Choroid plexus epithelial cell (primary cell): ENCODE results near the gene TMEM80.
"Not testable (repeated sequence)": the region's sequence is repeated elsewhere in the genome, so short reads cannot be mapped to it uniquely, and the experiment has no call there.

ENCODE experiments used
- DNase-seq: peaks from one replicate; pipeline ENCODE4 v3.0.0-alpha.2; 2010; ENCODE audit warnings: low read depth
- H3K4me3 ChIP-seq: 2 replicates; pipeline ENCODE4 v1.5.1; 2011; ENCODE audit warnings: low read depth, mild to moderate bottlenecking, control low read depth, low read length, moderate library complexity
- TF ChIP-seq, protein P1 (sequence below): conservative IDR thresholded peaks from 2 replicates; pipeline ENCODE4 v1.5.1; 2011; ENCODE audit warnings: low read depth, mild to moderate bottlenecking, control low read depth, inconsistent platforms, low read length, moderate library complexity

Gene TMEM80

GRCh38 chr11:695538-696248, at the start of gene TMEM80:
TSS of gene TMEM80 (plus strand) at chr11:695816. CDS start at chr11:695828, 12 bp downstream.
- peak; percentile 99 for DNase-seq
- H3K4me3 ChIP-seq = peak within 1 kb of the TSS; percentile 75
- TF ChIP-seq, protein P1, sequence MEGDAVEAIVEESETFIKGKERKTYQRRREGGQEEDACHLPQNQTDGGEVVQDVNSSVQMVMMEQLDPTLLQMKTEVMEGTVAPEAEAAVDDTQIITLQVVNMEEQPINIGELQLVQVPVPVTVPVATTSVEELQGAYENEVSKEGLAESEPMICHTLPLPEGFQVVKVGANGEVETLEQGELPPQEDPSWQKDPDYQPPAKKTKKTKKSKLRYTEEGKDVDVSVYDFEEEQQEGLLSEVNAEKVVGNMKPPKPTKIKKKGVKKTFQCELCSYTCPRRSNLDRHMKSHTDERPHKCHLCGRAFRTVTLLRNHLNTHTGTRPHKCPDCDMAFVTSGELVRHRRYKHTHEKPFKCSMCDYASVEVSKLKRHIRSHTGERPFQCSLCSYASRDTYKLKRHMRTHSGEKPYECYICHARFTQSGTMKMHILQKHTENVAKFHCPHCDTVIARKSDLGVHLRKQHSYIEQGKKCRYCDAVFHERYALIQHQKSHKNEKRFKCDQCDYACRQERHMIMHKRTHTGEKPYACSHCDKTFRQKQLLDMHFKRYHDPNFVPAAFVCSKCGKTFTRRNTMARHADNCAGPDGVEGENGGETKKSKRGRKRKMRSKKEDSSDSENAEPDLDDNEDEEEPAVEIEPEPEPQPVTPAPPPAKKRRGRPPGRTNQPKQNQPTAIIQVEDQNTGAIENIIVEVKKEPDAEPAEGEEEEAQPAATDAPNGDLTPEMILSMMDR = no peak

GRCh38 chr11:646214-646613, 49.4 kb upstream of the TMEM80 start:
- no peak for DNase-seq
- TF ChIP-seq, protein P1 = no peak
- H3K4me3 ChIP-seq = no peak overlapping the region

DNA sequence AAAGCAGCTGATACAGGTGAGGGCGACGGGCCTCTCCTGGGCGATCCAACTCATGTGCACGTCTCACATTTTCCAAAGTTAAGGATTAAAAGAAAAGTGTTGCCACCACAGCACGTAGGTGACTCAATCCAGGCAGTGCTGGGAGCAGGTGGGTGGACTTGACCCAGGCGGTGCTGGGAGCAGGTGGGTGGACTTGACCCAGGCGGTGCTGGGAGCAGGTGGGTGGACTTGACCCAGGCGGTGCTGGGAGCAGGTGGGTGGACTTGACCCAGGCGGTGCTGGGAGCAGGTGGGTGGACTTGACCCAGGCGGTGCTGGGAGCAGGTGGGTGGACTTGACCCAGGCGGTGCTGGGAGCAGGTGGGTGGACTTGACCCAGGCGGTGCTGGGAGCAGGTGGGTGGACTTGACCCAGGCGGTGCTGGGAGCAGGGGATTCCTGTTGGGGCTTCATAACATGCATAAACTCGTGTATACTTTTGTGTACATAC, 47.9 kb upstream of the TMEM80 start:
- not testable (repeated sequence) for DNase-seq, H3K4me3 ChIP-seq

GRCh38 chr11:650482-650881, 45.1 kb upstream of the TMEM80 start:
- no peak for DNase-seq
- H3K4me3 ChIP-seq = no peak overlapping the region
- TF ChIP-seq, protein P1 = no peak

DNA sequence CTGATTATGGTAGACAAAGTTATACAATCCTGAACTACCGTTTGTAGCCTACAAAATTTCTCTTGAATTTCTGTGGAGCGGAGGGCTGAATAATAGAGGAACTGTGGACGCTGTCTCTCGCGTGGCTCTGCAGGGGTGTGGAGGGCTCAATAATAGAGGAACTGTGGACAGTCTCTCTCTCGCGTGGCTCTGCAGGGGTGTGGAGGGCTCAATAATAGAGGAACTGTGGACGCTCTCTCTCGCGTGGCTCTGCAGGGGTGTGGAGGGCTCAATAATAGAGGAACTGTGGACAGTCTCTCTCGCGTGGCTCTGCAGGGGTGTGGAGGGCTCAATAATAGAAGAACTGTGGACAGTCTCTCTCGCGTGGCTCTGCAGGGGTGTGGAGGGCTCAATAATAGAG, 42.5 kb upstream of the TMEM80 start:
- not testable (repeated sequence) for DNase-seq

DNA sequence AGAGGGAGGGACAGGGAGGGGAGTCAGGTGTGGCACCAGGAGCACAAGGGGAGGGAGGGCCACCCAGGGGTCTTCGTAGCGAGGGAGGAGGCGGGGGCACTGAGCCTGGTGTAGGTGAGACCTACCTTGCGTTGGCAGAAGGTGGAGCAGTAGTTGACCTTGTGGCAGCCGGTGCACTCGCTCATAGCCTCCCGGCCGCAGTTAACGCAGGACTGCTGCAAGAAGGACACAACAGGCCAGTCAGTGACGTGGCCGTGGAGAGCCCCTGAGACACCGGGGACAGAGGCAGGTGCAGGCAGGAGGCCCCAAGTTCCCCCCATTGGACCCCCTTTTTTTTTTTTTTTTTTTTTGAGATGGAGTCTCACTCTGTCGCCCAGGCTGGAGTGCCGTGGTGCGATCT, 41.8 kb upstream of the TMEM80 start:
- no peak for DNase-seq
- H3K4me3 ChIP-seq = no peak overlapping the region
- TF ChIP-seq, protein P1 = no peak

More for the DNA sequence above, 42.5 kb upstream of the TMEM80 start:
- not testable (repeated sequence) for H3K4me3 ChIP-seq

GRCh38 chr11:654444-654843, 41.2 kb upstream of the TMEM80 start:
- not testable (repeated sequence) for H3K4me3 ChIP-seq, DNase-seq

DNA sequence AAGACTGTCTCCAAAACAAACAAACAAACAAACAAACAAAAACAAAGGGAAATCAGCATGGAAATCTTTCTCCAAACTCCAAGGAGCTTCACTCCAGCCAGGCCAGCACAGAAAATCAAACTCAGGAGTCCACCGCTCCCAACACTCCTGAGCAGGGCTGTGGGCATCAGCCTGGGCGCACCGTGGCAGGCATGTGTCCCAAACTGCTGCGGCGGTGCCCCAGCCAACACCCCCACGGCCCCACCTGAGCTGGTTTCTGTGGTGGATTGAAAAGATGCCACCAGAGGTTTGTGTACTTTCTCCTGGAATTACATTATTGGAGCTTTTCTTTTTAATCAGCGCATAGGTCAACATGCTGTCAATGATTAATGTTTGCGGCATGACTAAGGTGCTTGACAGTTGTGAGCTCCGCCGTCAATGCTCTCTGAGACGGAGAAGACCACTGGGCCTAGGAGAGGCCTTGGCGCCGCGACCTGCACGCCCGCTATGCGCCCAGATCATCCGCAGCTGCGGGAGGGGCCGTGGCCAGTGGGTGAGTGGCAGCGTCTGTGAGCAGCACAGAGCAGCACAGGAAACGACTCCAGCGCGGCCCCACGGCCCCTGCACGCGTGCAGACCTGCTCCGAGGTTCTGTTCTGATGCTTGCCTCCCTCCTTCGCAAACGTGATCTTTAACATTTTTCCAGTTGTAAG, 40.4 kb upstream of the TMEM80 start:
- no peak overlapping the region for H3K4me3 ChIP-seq
- TF ChIP-seq, protein P1 = no peak
- DNase-seq = no peak
